ENCODE results near the gene ANKS1A. TPM values are rescaled to one million over a fixed set of nuclear protein-coding genes. Genes with fewer than 3 reads are reported as not detected.
A peak's percentile ranks its signal among the peaks of the same experiment; 100 is the strongest.

The ANKS1A gene
- total RNA-seq, 1 donor from 2014 or later = 11.5 TPM

GRCh38 chr6:35088281-35089215 is 199.5 kb downstream of the ANKS1A start:
- Histone ChIP-seq H3K27me3 (ENCODE audit: control insufficient read depth in 3 of 3, insufficient read depth in 3 of 3, low read length in 3 of 3) (no peaks in the 10 kb centered on the region), H3K4me1 (ENCODE audit: control insufficient read depth in 3 of 3, insufficient read depth in 3 of 3, low read length in 3 of 3) (peaks cover 7 to 10% (median 8%) of the 10 kb centered on the region in 3 donors), H3K4me3 (ENCODE audit: low read length in 3 of 3) (no peak overlapping the region), H3K27ac (ENCODE audit: low read depth, low read length) (no peak overlapping the region), H3K9ac (ENCODE audit: low read depth in 1 of 3, low read length in 3 of 3) (no peak overlapping the region), H3K9me3 (ENCODE audit: control insufficient read depth in 3 of 3, low read length in 3 of 3) (no peaks in the 10 kb centered on the region), H3K36me3 (ENCODE audit: control insufficient read depth in 3 of 3, insufficient read depth in 3 of 3, low read length in 3 of 3) (peaks cover 57 to 63% (median 57%) of the 10 kb centered on the region in 3 donors)

GRCh38 chr6:35089216-35089934 is 200.3 kb downstream of the ANKS1A start:
- Histone ChIP-seq H3K9ac (ENCODE audit: low read depth in 1 of 3, low read length in 3 of 3) (no peak overlapping the region), H3K36me3 (ENCODE audit: control insufficient read depth in 3 of 3, insufficient read depth in 3 of 3, low read length in 3 of 3) (peaks cover 52 to 55% (median 52%) of the 10 kb centered on the region in 3 donors), H3K27me3 (ENCODE audit: control insufficient read depth in 3 of 3, insufficient read depth in 3 of 3, low read length in 3 of 3) (no peaks in the 10 kb centered on the region), H3K27ac (ENCODE audit: low read depth, low read length) (no peak overlapping the region), H3K4me1 (ENCODE audit: control insufficient read depth in 3 of 3, insufficient read depth in 3 of 3, low read length in 3 of 3) (peaks cover 8 to 10% (median 9%) of the 10 kb centered on the region in 3 donors), H3K4me3 (ENCODE audit: low read length in 3 of 3) (no peak overlapping the region), H3K9me3 (ENCODE audit: control insufficient read depth in 3 of 3, low read length in 3 of 3) (no peaks in the 10 kb centered on the region)

GRCh38 chr6:35089935-35090505 is 201.0 kb downstream of the ANKS1A start:
- Histone ChIP-seq H3K9me3 (ENCODE audit: control insufficient read depth in 3 of 3, low read length in 3 of 3) (no peaks in the 10 kb centered on the region), H3K36me3 (ENCODE audit: control insufficient read depth in 3 of 3, insufficient read depth in 3 of 3, low read length in 3 of 3) (peaks cover 45 to 49% (median 47%) of the 10 kb centered on the region in 3 donors), H3K4me3 (ENCODE audit: low read length in 3 of 3) (no peak overlapping the region), H3K27me3 (ENCODE audit: control insufficient read depth in 3 of 3, insufficient read depth in 3 of 3, low read length in 3 of 3) (no peaks in the 10 kb centered on the region), H3K27ac (ENCODE audit: low read depth, low read length) (no peak overlapping the region), H3K4me1 (ENCODE audit: control insufficient read depth in 3 of 3, insufficient read depth in 3 of 3, low read length in 3 of 3) (peaks cover 8 to 10% (median 9%) of the 10 kb centered on the region in 3 donors), H3K9ac (ENCODE audit: low read depth in 1 of 3, low read length in 3 of 3) (no peak overlapping the region)

- H3K9me3 ChIP-seq (ENCODE audit: control insufficient read depth in 3 of 3, low read length in 3 of 3) = no peaks in the 10 kb centered on the region
- no peaks in the 10 kb centered on the region for H3K27me3 ChIP-seq (ENCODE audit: control insufficient read depth in 3 of 3, insufficient read depth in 3 of 3, low read length in 3 of 3)
- H3K4me1 ChIP-seq (ENCODE audit: control insufficient read depth in 3 of 3, insufficient read depth in 3 of 3, low read length in 3 of 3) = peaks cover 8 to 10% (median 9%) of the 10 kb centered on the region in 3 donors
- peaks cover 38 to 41% (median 40%) of the 10 kb centered on the region in 3 donors for H3K36me3 ChIP-seq (ENCODE audit: control insufficient read depth in 3 of 3, insufficient read depth in 3 of 3, low read length in 3 of 3)
- H3K9ac ChIP-seq (ENCODE audit: low read depth in 1 of 3, low read length in 3 of 3) = no peak overlapping the region
- H3K27ac ChIP-seq (ENCODE audit: low read depth, low read length) = no peak overlapping the region
- no peak overlapping the region for H3K4me3 ChIP-seq (ENCODE audit: low read length in 3 of 3)
These were observed 201.7 kb downstream of the ANKS1A start for GRCh38 chr6:35090734-35091133.

- Histone ChIP-seq H3K4me3 (ENCODE audit: low read length in 3 of 3) (no peak overlapping the region), H3K27ac (ENCODE audit: low read depth, low read length) (no peak overlapping the region), H3K9me3 (ENCODE audit: control insufficient read depth in 3 of 3, low read length in 3 of 3) (no peaks in the 10 kb centered on the region), H3K36me3 (ENCODE audit: control insufficient read depth in 3 of 3, insufficient read depth in 3 of 3, low read length in 3 of 3) (peaks cover 32 to 34% (median 32%) of the 10 kb centered on the region in 3 donors), H3K9ac (ENCODE audit: low read depth in 1 of 3, low read length in 3 of 3) (no peak overlapping the region), H3K27me3 (ENCODE audit: control insufficient read depth in 3 of 3, insufficient read depth in 3 of 3, low read length in 3 of 3) (no peaks in the 10 kb centered on the region), H3K4me1 (ENCODE audit: control insufficient read depth in 3 of 3, insufficient read depth in 3 of 3, low read length in 3 of 3) (peaks cover 9 to 12% (median 10%) of the 10 kb centered on the region in 3 donors)
These were observed 202.5 kb downstream of the ANKS1A start for GRCh38 chr6:35091346-35092083.

- peaks cover 22 to 24% (median 23%) of the 10 kb centered on the region in 3 donors for H3K36me3 ChIP-seq (ENCODE audit: control insufficient read depth in 3 of 3, insufficient read depth in 3 of 3, low read length in 3 of 3)
- H3K27me3 ChIP-seq (ENCODE audit: control insufficient read depth in 3 of 3, insufficient read depth in 3 of 3, low read length in 3 of 3) = no peaks in the 10 kb centered on the region
- H3K4me1 ChIP-seq (ENCODE audit: control insufficient read depth in 3 of 3, insufficient read depth in 3 of 3, low read length in 3 of 3) = peaks cover 9 to 12% (median 10%) of the 10 kb centered on the region in 3 donors
- no peaks in the 10 kb centered on the region for H3K9me3 ChIP-seq (ENCODE audit: control insufficient read depth in 3 of 3, low read length in 3 of 3)
- H3K27ac ChIP-seq (ENCODE audit: low read depth, low read length) = peak overlapping the region; percentile 2
- H3K9ac ChIP-seq (ENCODE audit: low read depth in 1 of 3, low read length in 3 of 3) = no peak overlapping the region
- H3K4me3 ChIP-seq (ENCODE audit: low read length in 3 of 3) = no peak overlapping the region
These were observed 203.5 kb downstream of the ANKS1A start for GRCh38 chr6:35092362-35093117.

- H3K4me1 ChIP-seq (ENCODE audit: control insufficient read depth in 3 of 3, insufficient read depth in 3 of 3, low read length in 3 of 3) = peaks cover 9 to 12% (median 10%) of the 10 kb centered on the region in 3 donors
- no peak overlapping the region for H3K4me3 ChIP-seq (ENCODE audit: low read length in 3 of 3)
- H3K27me3 ChIP-seq (ENCODE audit: control insufficient read depth in 3 of 3, insufficient read depth in 3 of 3, low read length in 3 of 3) = no peaks in the 10 kb centered on the region
- H3K36me3 ChIP-seq (ENCODE audit: control insufficient read depth in 3 of 3, insufficient read depth in 3 of 3, low read length in 3 of 3) = peaks cover 17 to 19% (median 18%) of the 10 kb centered on the region in 3 donors
- H3K9ac ChIP-seq (ENCODE audit: low read depth in 1 of 3, low read length in 3 of 3) = no peak overlapping the region
- H3K9me3 ChIP-seq (ENCODE audit: control insufficient read depth in 3 of 3, low read length in 3 of 3) = no peaks in the 10 kb centered on the region
- H3K27ac ChIP-seq (ENCODE audit: low read depth, low read length) = peak overlapping the region; percentile 2
These were observed 204.0 kb downstream of the ANKS1A start for GRCh38 chr6:35093118-35093445.

- Histone ChIP-seq H3K4me3 (ENCODE audit: low read length in 3 of 3) (no peak overlapping the region), H3K27me3 (ENCODE audit: control insufficient read depth in 3 of 3, insufficient read depth in 3 of 3, low read length in 3 of 3) (no peaks in the 10 kb centered on the region), H3K9me3 (ENCODE audit: control insufficient read depth in 3 of 3, low read length in 3 of 3) (no peaks in the 10 kb centered on the region), H3K27ac (ENCODE audit: low read depth, low read length) (no peak overlapping the region), H3K36me3 (ENCODE audit: control insufficient read depth in 3 of 3, insufficient read depth in 3 of 3, low read length in 3 of 3) (peaks cover 10 to 12% (median 12%) of the 10 kb centered on the region in 3 donors), H3K4me1 (ENCODE audit: control insufficient read depth in 3 of 3, insufficient read depth in 3 of 3, low read length in 3 of 3) (peaks cover 9 to 12% (median 10%) of the 10 kb centered on the region in 3 donors), H3K9ac (ENCODE audit: low read depth in 1 of 3, low read length in 3 of 3) (no peak overlapping the region)
These were observed 204.7 kb downstream of the ANKS1A start for GRCh38 chr6:35093783-35094182.

- no peak overlapping the region for H3K27ac ChIP-seq (ENCODE audit: low read depth, low read length)
- H3K4me3 ChIP-seq (ENCODE audit: low read length in 3 of 3) = no peak overlapping the region
- H3K9ac ChIP-seq (ENCODE audit: low read depth in 1 of 3, low read length in 3 of 3) = no peak overlapping the region
- H3K4me1 ChIP-seq (ENCODE audit: control insufficient read depth in 3 of 3, insufficient read depth in 3 of 3, low read length in 3 of 3) = peaks cover 9 to 12% (median 10%) of the 10 kb centered on the region in 3 donors
- no peaks in the 10 kb centered on the region for H3K9me3 ChIP-seq (ENCODE audit: control insufficient read depth in 3 of 3, low read length in 3 of 3)
- H3K27me3 ChIP-seq (ENCODE audit: control insufficient read depth in 3 of 3, insufficient read depth in 3 of 3, low read length in 3 of 3) = no peaks in the 10 kb centered on the region
- H3K36me3 ChIP-seq (ENCODE audit: control insufficient read depth in 3 of 3, insufficient read depth in 3 of 3, low read length in 3 of 3) = peaks cover 7 to 9% (median 8%) of the 10 kb centered on the region in 3 donors
These were observed 205.1 kb downstream of the ANKS1A start for GRCh38 chr6:35094183-35094582.

Measured in skeletal muscle tissue (tissue), 4 donors.